Heart right ventricle (tissue), 16 donors: ENCODE measurements around the gene DSC3. TPM values are rescaled to one million over a fixed set of nuclear protein-coding genes. Genes with fewer than 3 reads are reported as not detected.

Experiments used
- ATAC-seq, 8 donors: fragments of 200-7000 bp; cut with Tn5 transposase; one replicate each; pipeline ENCODE4 v1.9.1; 2020; ENCODE audit warnings: mild to moderate bottlenecking in 8 of 8, moderate library complexity in 8 of 8, moderate number of reproducible peaks in 1 of 8
- DNase-seq, 2 donors: peaks; one replicate each; pipeline ENCODE4 v3.0.0-alpha.2; 2020
- H3K27ac ChIP-seq, 10 donors: fragments of 200-600 bp; sonication (generic) in 2 of 10; one replicate each; pipeline versions ENCODE4 v1.5.0 to v1.8.0; 2020 to 2022; ENCODE audit warnings: mild to moderate bottlenecking in 3 of 10
- H3K27me3 ChIP-seq, 7 donors: fragments of 200-600 bp; one replicate each; pipeline ENCODE4 v1.8.0; 2021 to 2022; ENCODE audit warnings: mild to moderate bottlenecking in 2 of 7
- H3K36me3 ChIP-seq, 9 donors: fragments of 200-600 bp; sonication (generic) in 1 of 9; one replicate each; pipeline versions ENCODE4 v1.5.0 to v1.8.0; 2020 to 2022; ENCODE audit warnings: mild to moderate bottlenecking in 2 of 9
- H3K4me1 ChIP-seq, 9 donors: fragments of 200-600 bp; sonication (generic) in 1 of 9; one replicate each; pipeline versions ENCODE4 v1.5.0 to v1.8.0; 2020 to 2022; ENCODE audit warnings: mild to moderate bottlenecking in 4 of 9
- H3K4me3 ChIP-seq, 10 donors: fragments of 200-600 bp; sonication (generic) in 2 of 10; one replicate each; pipeline versions ENCODE4 v1.5.0 to v1.8.0; 2020 to 2022; ENCODE audit warnings: mild to moderate bottlenecking in 7 of 10, moderate library complexity in 2 of 10
- H3K9me3 ChIP-seq, 11 donors: fragments of 200-600 bp in 10 of 11; sonication (generic) in 2 of 11; one replicate each; pipeline versions ENCODE4 v1.5.0 to v1.8.0; 2013 to 2022; ENCODE audit warnings: mild to moderate bottlenecking in 2 of 11, control low read depth in 1 of 11, moderate library complexity in 1 of 11
- CTCF ChIP-seq, 9 donors: fragments of 200-600 bp; sonication (generic) in 2 of 9; IDR thresholded peaks; one replicate each; pipeline versions ENCODE4 v1.5.0 to v1.8.0; 2021 to 2022; ENCODE audit warnings: antibody characterized with exemption in 9 of 9, mild to moderate bottlenecking in 5 of 9, moderate library complexity in 1 of 9
- WGBS, 2 donors: extraction: QIAGEN DNeasy Blood & Tissue Kit; methylation state at CpG; one replicate each; pipeline ENCODE4 v1.1.7; 2013; ENCODE audit warnings: inconsistent platforms in 1 of 2; 5-methylcytosine and 5-hydroxymethylcytosine counted together
- intact Hi-C, 10 donors: fragments of 100-400 bp; cut with DNase I; formaldehyde crosslinking; loops; one replicate each; pipeline versions ENCODE4 v1.11.1 to v1.14.2; 2022
- polyA plus RNA-seq, 2 donors: library from polyadenylated mRNA; stranded (reverse); fragments of 200-250 nt; gene quantifications; one replicate each; pipeline ENCODE4 v1.2.3, GENCODE V29; 2013
- total RNA-seq, 10 donors: library from RNA; stranded (reverse); fragmentation: NEBNext Ultra II Directional in 3 of 10; extraction: Animal tissue kit (Norgen Biotek cat#: 25700) in 3 of 10; gene quantifications; one replicate each; pipeline versions ENCODE4 v1.2.1 to v1.2.4, GENCODE V29; 2021 to 2023
- donor health status: Arrhythmogenic right ventricular cardiomyopathy.
- donor health status: ischemic (EF 13 %, LVEDD 7.1; RV severe dilation, severe dysfunction).
- donor health status: healthy with polysubstance abuse.
- donor health status: DM: no; HTN: yes; CAD: no.
- donor health status: DM: no; HTN: no; CAD: no.
- donor health status: ischemic (EF 25% LVEDD 6.9; RV normal size, moderate dysfunction).
- donor health status: ischemic (EF 25% LVEDD 5.7; RV mildly dilated, moderate dysfunction).
- donor health status: healthy.
- donor health status: DM: yes; HTN: yes; CAD: no.
- donor health status: Ischemic cardiomyopathy.
- donor health status: ischemic (EF 35%, LVEDD 5.7; RV mildly dilated, moderate dysfunction).
- donor health status: nonischemic (EF 11% LVEDD 7.7; RV severe dilation, severe dysfunction).
- donor health status: DM: yes; HTN: yes; CAD: no.
- donor health status: PGD.
- donor health status: ischemic (EF 29% LVEDD 5.4; RV normal size, mild dysfunction).
- donor health status: nonischemic (EF 23%, LVEDD 6.1; RV moderate dilation, normal function).

Gene DSC3
- total and polyA plus RNA-seq, 12 donors, result 0.04 to 0.44 (median 0.13) TPM; not detected in 3

- Histone ChIP-seq H3K4me3 (no peak overlapping the region), H3K9me3 (no peaks in the 10 kb centered on the region), H3K27me3 (peaks cover 18 to 61% (median 50%) of the 10 kb centered on the region in 7 donors), H3K27ac (no peak overlapping the region), H3K4me1 (peaks cover 0 to 27% (median 17%) of the 10 kb centered on the region in 9 donors), H3K36me3 (no peaks in the 10 kb centered on the region)
- TF ChIP-seq CTCF (IDR thresholded peaks at IDR 0.05), result no peak
- no peak for ATAC-seq
- WGBS, 2 donors, result 58 to 63% methylated on average over 3 of the region's 3 CpGs
- intact Hi-C loops, result no loop called here
- DNase-seq, result no peak
These were observed 2.4 kb upstream of the DSC3 start for GRCh38 chr18:31044926-31045325.

DNA sequence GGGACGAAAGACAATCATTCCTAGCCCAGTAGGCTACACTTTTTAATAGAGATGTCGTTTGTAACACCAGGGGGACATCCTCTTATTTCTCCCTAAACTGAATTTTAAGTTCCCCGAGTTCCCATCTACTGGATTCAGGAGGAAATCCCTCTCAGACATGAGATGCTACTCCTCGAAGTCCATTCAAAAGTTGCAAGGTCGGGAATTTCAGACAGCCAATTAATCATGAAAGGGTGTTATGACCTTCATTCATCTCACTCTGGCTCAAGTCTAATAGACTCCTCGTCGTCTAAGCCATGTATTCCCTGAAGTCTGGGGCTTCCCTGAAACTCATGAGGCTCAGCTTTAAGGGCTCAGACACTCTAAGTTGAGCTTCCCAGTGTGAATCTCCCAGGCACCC is 1.2 kb upstream of the DSC3 start:
- intact Hi-C loops, result no loop called here
- ATAC-seq (no peak), DNase-seq (no peak)
- Histone ChIP-seq H3K36me3 (no peaks in the 10 kb centered on the region), H3K4me1 (peaks cover 0 to 27% (median 17%) of the 10 kb centered on the region in 9 donors), H3K27me3 (peaks cover 18 to 71% (median 62%) of the 10 kb centered on the region in 7 donors), H3K9me3 (no peaks in the 10 kb centered on the region), H3K27ac (no peak overlapping the region), H3K4me3 (no peak overlapping the region)
- WGBS, 2 donors, result 68 to 72% methylated on average over 7 of the region's 7 CpGs
- no peak for TF ChIP-seq CTCF (IDR thresholded peaks at IDR 0.05)

DNA sequence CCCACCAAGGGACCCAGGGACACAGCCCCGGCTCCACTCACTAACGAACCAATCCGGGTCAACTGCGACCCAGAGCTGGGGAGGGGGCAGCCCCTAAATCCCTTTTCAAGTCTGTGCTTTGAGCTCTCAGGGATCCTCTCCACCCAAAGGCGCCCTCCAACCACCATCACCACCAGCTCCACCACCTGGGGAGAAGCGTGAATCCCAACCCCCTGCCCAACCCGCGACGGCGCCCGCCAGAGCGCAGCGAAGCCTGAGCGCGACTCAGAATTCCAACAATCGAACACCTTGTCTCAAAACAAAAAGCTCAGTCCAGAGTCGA is 497 bp downstream of the DSC3 start:
- WGBS, 2 donors, result 1 to 3% methylated on average over 17 of the region's 17 CpGs
- Histone ChIP-seq H3K27me3 (peaks cover 18 to 83% (median 76%) of the 10 kb centered on the region in 7 donors), H3K9me3 (no peaks in the 10 kb centered on the region), H3K27ac (no peak overlapping the region), H3K4me1 (peaks cover 0 to 27% (median 17%) of the 10 kb centered on the region in 9 donors), H3K4me3 (peak overlapping the region; percentile 8 to 42 (median 34)), H3K36me3 (no peaks in the 10 kb centered on the region)
- TF ChIP-seq CTCF (IDR thresholded peaks at IDR 0.05), result no peak
- intact Hi-C loops, result no loop called here
- ATAC-seq, result peak in 3 of 8 donors; percentile 13 to 22 (median 21)
- DNase-seq, result no peak

GRCh38 chr18:31041271-31042083 is 1.1 kb downstream of the DSC3 start:
- intact Hi-C loops, result no loop called here
- ATAC-seq (peak in 2 of 8 donors; percentile 28 to 54), DNase-seq (no peak)
- peaks cover 18 to 89% (median 78%) of the 10 kb centered on the region in 7 donors for H3K27me3 ChIP-seq
- H3K36me3 ChIP-seq, result no peaks in the 10 kb centered on the region
- peaks cover 0 to 27% (median 17%) of the 10 kb centered on the region in 9 donors for H3K4me1 ChIP-seq
- H3K4me3 ChIP-seq, result peak overlapping the region in 7 of 10 donors; percentile 31 to 42 (median 36)
- no peaks in the 10 kb centered on the region for H3K9me3 ChIP-seq
- no peak overlapping the region for H3K27ac ChIP-seq
- 1 to 2% methylated on average over 51 to 52 of the region's 52 CpGs for WGBS, 2 donors
- TF ChIP-seq CTCF (IDR thresholded peaks at IDR 0.05), result no peak
